NOMO-1 treated with dmso at 0.1 percent for 144 hours (cell line): ENCODE results near the gene FAM174B.
A peak's percentile ranks its signal among the peaks of the same experiment; 100 is the strongest.

Experiments
- DNase-seq: peaks from one replicate; lab custom pipeline; 2025; ENCODE audit not compliant: unreplicated experiment; lab: John Stamatoyannopoulos, UW

Gene FAM174B

GRCh38 chr15:92655178-92655995 lies at the start of gene FAM174B:
TSS of gene FAM174B (minus strand) at chr15:92655775.
- DNase-seq, result peak; percentile 8

- no peak for DNase-seq
Observed at GRCh38 chr15:92696096-92696495, 40.5 kb upstream of the FAM174B start.

GRCh38 chr15:92693691-92694331 lies 38.2 kb upstream of the FAM174B start:
- DNase-seq, result no peak

- DNase-seq, result no peak
Observed at GRCh38 chr15:92690395-92690794, 34.8 kb upstream of the FAM174B start.

GRCh38 chr15:92687746-92688145 lies 32.2 kb upstream of the FAM174B start:
- no peak for DNase-seq

- no peak for DNase-seq
Observed at GRCh38 chr15:92687195-92687602, 31.6 kb upstream of the FAM174B start.

GRCh38 chr15:92683511-92683834 lies 27.9 kb upstream of the FAM174B start:
- DNase-seq, result no peak

- no peak for DNase-seq
Observed at GRCh38 chr15:92682741-92683510, 27.4 kb upstream of the FAM174B start.

- DNase-seq, result no peak
Observed at GRCh38 chr15:92681141-92681631, 25.6 kb upstream of the FAM174B start.

- DNase-seq, result no peak
Observed at GRCh38 chr15:92677999-92678398, 22.4 kb upstream of the FAM174B start.

- DNase-seq, result no peak
Observed at GRCh38 chr15:92676561-92676960, 21.0 kb upstream of the FAM174B start.

GRCh38 chr15:92675485-92675884 lies 19.9 kb upstream of the FAM174B start:
- no peak for DNase-seq

GRCh38 chr15:92674347-92674746 lies 18.8 kb upstream of the FAM174B start:
- no peak for DNase-seq

- DNase-seq, result no peak
Observed at GRCh38 chr15:92672102-92672501, 16.5 kb upstream of the FAM174B start.

- DNase-seq, result no peak
Observed at GRCh38 chr15:92671406-92671805, 15.8 kb upstream of the FAM174B start.

GRCh38 chr15:92670621-92671020 lies 15.0 kb upstream of the FAM174B start:
- DNase-seq, result no peak

GRCh38 chr15:92669432-92669831 lies 13.9 kb upstream of the FAM174B start:
- no peak for DNase-seq

GRCh38 chr15:92668620-92669019 lies 13.0 kb upstream of the FAM174B start:
- no peak for DNase-seq

- no peak for DNase-seq
Observed at GRCh38 chr15:92667970-92668485, 12.5 kb upstream of the FAM174B start.

GRCh38 chr15:92667287-92667904 lies 11.8 kb upstream of the FAM174B start:
- no peak for DNase-seq

- no peak for DNase-seq
Observed at GRCh38 chr15:92666780-92667179, 11.2 kb upstream of the FAM174B start.
